ENCODE measurements around the gene ZDHHC14. TPM values are rescaled to one million over a fixed set of nuclear protein-coding genes. Genes with fewer than 3 reads are reported as not detected.

The ZDHHC14 gene
- total RNA-seq, 4 donors from 2014 or later, result 7.1 to 11.4 (median 9.8) TPM

DNA sequence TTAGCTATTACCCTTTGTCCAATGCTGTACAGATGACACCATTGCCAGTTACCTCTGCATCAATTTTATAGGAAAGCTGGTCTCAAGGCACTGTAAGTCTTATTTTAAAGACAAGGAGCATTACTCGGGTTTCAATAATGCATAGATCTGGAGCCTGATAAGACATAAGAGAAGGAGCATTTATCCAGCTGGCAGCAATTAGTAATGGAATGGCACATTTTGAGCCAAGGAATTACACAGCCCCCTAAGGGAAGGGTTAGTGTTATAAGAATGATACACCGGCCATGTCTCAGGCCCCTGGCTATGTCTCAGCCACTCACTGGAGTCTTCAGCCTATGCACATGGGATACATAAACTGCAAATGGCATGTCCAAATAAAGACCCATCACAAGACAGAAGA is 34.6 kb upstream of the ZDHHC14 start:
- Histone ChIP-seq H3K9me3 (peaks cover 0 to 7% (median 3%) of the 10 kb centered on the region in 4 donors), H3K4me3 (no peak overlapping the region), H3K27ac (replicated peaks in 1 of 4) (no peak overlapping the region), H3K4me1 (no peaks in the 10 kb centered on the region), H3K27me3 (peaks cover 0 to 4% (median 0%) of the 10 kb centered on the region in 4 donors), H3K36me3 (no peaks in the 10 kb centered on the region)
- TF ChIP-seq EP300 (IDR thresholded peaks at IDR 0.05) (no peak), POLR2A (IDR thresholded peaks at IDR 0.05; ENCODE audit: low read depth) (no peak), POLR2AphosphoS5 (IDR thresholded peaks at IDR 0.05) (no peak)
- TF ChIP-seq, protein P1, sequence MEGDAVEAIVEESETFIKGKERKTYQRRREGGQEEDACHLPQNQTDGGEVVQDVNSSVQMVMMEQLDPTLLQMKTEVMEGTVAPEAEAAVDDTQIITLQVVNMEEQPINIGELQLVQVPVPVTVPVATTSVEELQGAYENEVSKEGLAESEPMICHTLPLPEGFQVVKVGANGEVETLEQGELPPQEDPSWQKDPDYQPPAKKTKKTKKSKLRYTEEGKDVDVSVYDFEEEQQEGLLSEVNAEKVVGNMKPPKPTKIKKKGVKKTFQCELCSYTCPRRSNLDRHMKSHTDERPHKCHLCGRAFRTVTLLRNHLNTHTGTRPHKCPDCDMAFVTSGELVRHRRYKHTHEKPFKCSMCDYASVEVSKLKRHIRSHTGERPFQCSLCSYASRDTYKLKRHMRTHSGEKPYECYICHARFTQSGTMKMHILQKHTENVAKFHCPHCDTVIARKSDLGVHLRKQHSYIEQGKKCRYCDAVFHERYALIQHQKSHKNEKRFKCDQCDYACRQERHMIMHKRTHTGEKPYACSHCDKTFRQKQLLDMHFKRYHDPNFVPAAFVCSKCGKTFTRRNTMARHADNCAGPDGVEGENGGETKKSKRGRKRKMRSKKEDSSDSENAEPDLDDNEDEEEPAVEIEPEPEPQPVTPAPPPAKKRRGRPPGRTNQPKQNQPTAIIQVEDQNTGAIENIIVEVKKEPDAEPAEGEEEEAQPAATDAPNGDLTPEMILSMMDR (IDR thresholded peaks at IDR 0.05), result no peak
- WGBS, result 73% methylated on average over 2 of the region's 2 CpGs
- DNase-seq (ENCODE audit: extremely low spot score), result no peak
- intact Hi-C loops (cut with DNase I), result no loop called here

DNA sequence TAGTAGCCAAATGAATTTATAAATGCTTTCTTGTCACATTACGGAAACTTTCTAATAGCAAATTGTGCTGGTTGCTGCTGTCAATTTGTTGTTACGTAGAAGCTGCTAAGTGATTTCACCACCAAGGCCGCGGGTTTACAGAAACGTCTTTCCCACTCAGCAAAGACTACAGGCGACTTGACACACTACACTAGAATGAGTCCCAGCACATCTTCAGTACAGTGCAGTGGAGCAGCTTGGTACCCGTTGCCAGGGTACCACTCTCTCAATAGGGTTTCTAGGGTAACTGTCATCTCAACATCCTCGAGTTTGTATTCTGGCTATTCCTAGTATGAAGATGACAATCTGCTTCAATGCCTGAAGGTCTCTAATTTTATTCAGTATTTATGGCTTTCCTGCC is 22.7 kb upstream of the ZDHHC14 start:
- TF ChIP-seq POLR2A (IDR thresholded peaks at IDR 0.05; ENCODE audit: low read depth) (no peak), POLR2AphosphoS5 (IDR thresholded peaks at IDR 0.05) (no peak), EP300 (IDR thresholded peaks at IDR 0.05) (no peak)
- TF ChIP-seq, protein P1 (IDR thresholded peaks at IDR 0.05), result no peak
- Histone ChIP-seq H3K4me3 (no peak overlapping the region), H3K27me3 (peaks cover 0 to 6% (median 0%) of the 10 kb centered on the region in 4 donors), H3K4me1 (no peaks in the 10 kb centered on the region), H3K9me3 (no peaks in the 10 kb centered on the region), H3K36me3 (no peaks in the 10 kb centered on the region), H3K27ac (replicated peaks in 1 of 4) (no peak overlapping the region)
- WGBS, result 77% methylated on average over 8 of the region's 8 CpGs
- DNase-seq (ENCODE audit: extremely low spot score), result no peak
- intact Hi-C loops (cut with DNase I), result no loop called here

DNA sequence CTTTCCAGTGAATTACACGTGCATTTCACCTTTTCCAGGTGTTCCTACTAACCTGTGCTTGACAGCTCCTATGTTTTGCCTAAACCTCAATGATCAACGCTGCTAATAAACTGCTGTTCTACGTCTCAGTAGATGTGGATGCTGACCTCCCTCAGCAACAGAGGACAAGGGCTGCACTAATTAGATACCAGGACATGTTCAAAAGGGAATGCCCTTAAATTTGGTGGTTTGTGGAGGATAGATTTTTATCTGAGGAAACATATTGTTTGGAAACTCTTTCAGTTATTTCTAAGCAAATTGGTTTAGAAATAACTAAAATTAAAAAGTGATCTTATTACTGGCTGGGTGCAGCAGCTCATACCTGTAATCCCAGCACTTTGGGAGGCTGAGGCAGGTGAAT is 19.1 kb upstream of the ZDHHC14 start:
- Histone ChIP-seq H3K9me3 (no peaks in the 10 kb centered on the region), H3K4me3 (no peak overlapping the region), H3K4me1 (no peaks in the 10 kb centered on the region), H3K27ac (replicated peaks in 1 of 4) (no peak overlapping the region), H3K36me3 (no peaks in the 10 kb centered on the region), H3K27me3 (peaks cover 0 to 6% (median 0%) of the 10 kb centered on the region in 4 donors)
- TF ChIP-seq, protein P1 (IDR thresholded peaks at IDR 0.05), result no peak
- TF ChIP-seq POLR2AphosphoS5 (IDR thresholded peaks at IDR 0.05) (no peak), EP300 (IDR thresholded peaks at IDR 0.05) (no peak), POLR2A (IDR thresholded peaks at IDR 0.05; ENCODE audit: low read depth) (no peak)
- WGBS, result 55% methylated on average over 3 of the region's 3 CpGs
- intact Hi-C loops (cut with DNase I), result no loop called here
- no peak for DNase-seq (ENCODE audit: extremely low spot score)

DNA sequence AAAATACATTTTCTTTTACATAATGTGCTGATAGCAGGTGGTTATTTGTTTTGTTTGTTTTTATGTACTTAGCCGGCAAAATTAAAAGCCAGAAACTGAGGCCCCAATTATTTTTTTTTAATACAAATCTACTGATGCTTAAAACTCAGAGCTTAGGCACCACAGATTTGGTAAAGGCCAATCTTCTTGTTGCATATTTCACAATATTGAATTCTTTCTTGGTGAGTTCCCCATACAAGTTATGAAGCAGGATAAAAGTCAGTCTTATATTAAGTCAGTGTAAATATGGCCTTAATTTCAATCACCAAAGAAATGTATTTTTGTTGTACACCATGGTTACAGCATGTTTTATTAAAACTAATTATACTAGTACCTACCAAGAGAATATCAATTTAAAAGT is 16.3 kb upstream of the ZDHHC14 start:
- H3K36me3 ChIP-seq, result no peaks in the 10 kb centered on the region
- H3K9me3 ChIP-seq, result no peaks in the 10 kb centered on the region
- DNase-seq (ENCODE audit: extremely low spot score), result no peak
- no peaks in the 10 kb centered on the region for H3K4me1 ChIP-seq
- TF ChIP-seq EP300 (IDR thresholded peaks at IDR 0.05), result no peak
- TF ChIP-seq, protein P1 (IDR thresholded peaks at IDR 0.05), result no peak
- TF ChIP-seq POLR2A (IDR thresholded peaks at IDR 0.05; ENCODE audit: low read depth), result no peak
- H3K4me3 ChIP-seq, result no peak overlapping the region
- 100% methylated on average over 1 of the region's 1 CpG for WGBS
- no peak overlapping the region for H3K27ac ChIP-seq (replicated peaks in 1 of 4)
- intact Hi-C loops (cut with DNase I), result no loop called here
- H3K27me3 ChIP-seq, result peaks cover 0 to 11% (median 0%) of the 10 kb centered on the region in 4 donors

DNA sequence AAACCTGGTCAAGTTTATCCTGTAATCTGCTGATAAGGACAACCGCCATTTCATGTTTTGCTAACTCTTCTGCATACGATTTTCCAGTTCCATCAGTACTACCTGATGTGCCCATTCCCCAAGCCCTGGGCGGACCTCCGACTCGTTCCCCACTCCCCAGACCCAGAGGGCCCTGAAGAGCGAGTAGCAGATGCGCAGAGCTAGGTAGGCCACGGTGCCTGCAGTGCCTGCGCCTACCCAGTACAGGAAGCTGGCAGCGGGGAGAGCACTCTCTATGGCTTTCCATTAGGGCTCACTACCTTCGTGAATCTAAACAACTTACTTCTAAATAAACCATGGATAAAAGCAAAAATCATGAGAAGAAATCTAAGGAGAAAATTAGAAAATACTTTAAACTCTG is 14.3 kb upstream of the ZDHHC14 start:
- no peak overlapping the region for H3K4me3 ChIP-seq
- no peak overlapping the region for H3K27ac ChIP-seq (replicated peaks in 1 of 4)
- no peaks in the 10 kb centered on the region for H3K4me1 ChIP-seq
- no peaks in the 10 kb centered on the region for H3K9me3 ChIP-seq
- no peak for TF ChIP-seq EP300 (IDR thresholded peaks at IDR 0.05)
- no peak for TF ChIP-seq POLR2A (IDR thresholded peaks at IDR 0.05; ENCODE audit: low read depth)
- TF ChIP-seq, protein P1 (IDR thresholded peaks at IDR 0.05), result no peak
- TF ChIP-seq POLR2AphosphoS5 (IDR thresholded peaks at IDR 0.05), result no peak
- intact Hi-C loops (cut with DNase I), result no loop called here
- H3K27me3 ChIP-seq, result peaks cover 0 to 11% (median 0%) of the 10 kb centered on the region in 4 donors
- 92% methylated on average over 11 of the region's 11 CpGs for WGBS
- no peak for DNase-seq (ENCODE audit: extremely low spot score)
- no peaks in the 10 kb centered on the region for H3K36me3 ChIP-seq
